Stimulated activated CD4-positive, alpha-beta T cell treated with anti-CD3 and anti-CD28 coated beads, Interleukin-15, amount 100 ng/mL, for 24 hours (primary cell): ENCODE results near the gene ITPR2.

Experiments
- DNase-seq: peaks from one replicate; pipeline ENCODE4 v3.0.0-alpha.2; 2020

Gene ITPR2

GRCh38 chr12:26373606-26374495, 459.1 kb downstream of the ITPR2 start:
- no peak for DNase-seq

GRCh38 chr12:26372866-26373265, 460.1 kb downstream of the ITPR2 start:
- no peak for DNase-seq

GRCh38 chr12:26370098-26370497, 462.9 kb downstream of the ITPR2 start:
- DNase-seq, result no peak

GRCh38 chr12:26369588-26369987, 463.4 kb downstream of the ITPR2 start:
- DNase-seq, result no peak

- no peak for DNase-seq
Observed at GRCh38 chr12:26367991-26368730, 464.8 kb downstream of the ITPR2 start.

- no peak for DNase-seq
Observed at GRCh38 chr12:26361964-26362363, 471.0 kb downstream of the ITPR2 start.

- DNase-seq, result no peak
Observed at GRCh38 chr12:26360062-26360461, 472.9 kb downstream of the ITPR2 start.

GRCh38 chr12:26359576-26359975, 473.4 kb downstream of the ITPR2 start:
- DNase-seq, result no peak

GRCh38 chr12:26358651-26359050, 474.3 kb downstream of the ITPR2 start:
- DNase-seq, result no peak

- DNase-seq, result no peak
Observed at GRCh38 chr12:26347300-26347699, 485.7 kb downstream of the ITPR2 start.

GRCh38 chr12:26346736-26347135, 486.3 kb downstream of the ITPR2 start:
- no peak for DNase-seq

- DNase-seq, result no peak
Observed at GRCh38 chr12:26345471-26346003, 487.5 kb downstream of the ITPR2 start.

- no peak for DNase-seq
Observed at GRCh38 chr12:26341491-26341890, 491.5 kb downstream of the ITPR2 start.

- DNase-seq, result no peak
Observed at GRCh38 chr12:26340649-26341048, 492.3 kb downstream of the ITPR2 start.

- no peak for DNase-seq
Observed at GRCh38 chr12:26339976-26340375, 493.0 kb downstream of the ITPR2 start.

- DNase-seq, result no peak
Observed at GRCh38 chr12:26338586-26339572, 494.1 kb downstream of the ITPR2 start.

- DNase-seq, result no peak
Observed at GRCh38 chr12:26335651-26336050, 497.3 kb downstream of the ITPR2 start.

- no peak for DNase-seq
Observed at GRCh38 chr12:26334621-26335124, 498.3 kb downstream of the ITPR2 start.

- DNase-seq, result no peak
Observed at GRCh38 chr12:26331960-26332359, 501.0 kb downstream of the ITPR2 start.

GRCh38 chr12:26331136-26331535, 501.9 kb downstream of the ITPR2 start:
- DNase-seq, result no peak

- no peak for DNase-seq
Observed at GRCh38 chr12:26327975-26328644, 504.9 kb downstream of the ITPR2 start.

GRCh38 chr12:26323673-26324072, 509.3 kb downstream of the ITPR2 start:
- no peak for DNase-seq
